ENCODE measurements around the gene SLC6A19.

GRCh38 chr5:1245905-1246576 is 44.6 kb downstream of the SLC6A19 start:
- TF ChIP-seq GATA2 (IDR thresholded peaks at IDR 0.05; ENCODE audit: low read depth, low read length) = no peak
- no peak for TF ChIP-seq GATA3 (IDR thresholded peaks at IDR 0.05; ENCODE audit: low read depth, low read length)
